Lower leg skin (tissue), 3 donors: Measurements from ENCODE around the gene STARD5.

Experiments used
- POLR2A ChIP-seq, 2 donors: fragments of 450-650 bp; IDR thresholded peaks; one replicate each; pipeline ENCODE4 v1.6.1; 2016 to 2017; ENCODE audit warnings: antibody characterized with exemption in 2 of 2, mild to moderate bottlenecking in 1 of 2, moderate library complexity in 1 of 2
- TF ChIP-seq, protein P1 (sequence below), 3 donors: fragments of 450-650 bp; IDR thresholded peaks; one replicate each; pipeline ENCODE4 v1.5.1; 2016; ENCODE audit warnings: antibody characterized with exemption in 3 of 3, mild to moderate bottlenecking in 3 of 3, moderate library complexity in 2 of 3

DNA sequence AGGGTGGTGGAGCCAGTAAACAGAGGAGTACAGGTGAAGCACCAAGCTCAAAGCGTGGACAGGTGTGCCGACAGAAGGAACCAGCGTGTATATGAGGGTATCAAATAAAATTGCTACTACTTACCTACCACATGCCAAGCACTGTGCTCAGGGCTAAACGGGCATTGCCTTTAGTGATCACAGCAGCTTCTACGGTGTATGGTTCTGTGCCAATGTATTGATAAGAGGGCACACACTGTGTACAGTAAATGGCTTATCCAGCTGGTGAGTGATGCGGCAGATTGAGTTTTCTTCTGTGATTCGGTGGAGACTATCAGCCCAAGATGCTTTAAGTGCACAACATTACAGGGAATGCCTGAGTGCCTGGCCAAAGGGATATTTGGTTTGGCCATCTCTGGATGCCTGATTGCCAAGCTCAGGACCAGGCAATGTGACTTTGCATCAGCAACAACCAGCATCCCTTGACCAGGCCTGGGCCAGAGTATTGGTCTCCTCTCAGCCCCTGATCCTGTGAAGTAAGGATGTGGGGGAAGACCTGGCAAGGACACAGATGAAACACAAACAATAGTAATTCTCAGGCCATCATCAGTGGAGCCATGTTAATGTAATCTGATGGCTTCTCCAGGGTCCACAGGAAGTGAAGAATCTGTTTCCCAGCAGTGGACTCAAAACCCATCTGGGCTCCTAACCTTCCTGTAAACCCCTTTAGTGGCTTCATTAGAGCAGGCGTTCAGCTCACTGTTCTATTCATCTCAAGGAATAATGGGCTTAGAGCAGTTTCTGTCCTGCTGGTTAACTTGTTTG, 14.1 kb downstream of the STARD5 start:
- TF ChIP-seq, protein P1, sequence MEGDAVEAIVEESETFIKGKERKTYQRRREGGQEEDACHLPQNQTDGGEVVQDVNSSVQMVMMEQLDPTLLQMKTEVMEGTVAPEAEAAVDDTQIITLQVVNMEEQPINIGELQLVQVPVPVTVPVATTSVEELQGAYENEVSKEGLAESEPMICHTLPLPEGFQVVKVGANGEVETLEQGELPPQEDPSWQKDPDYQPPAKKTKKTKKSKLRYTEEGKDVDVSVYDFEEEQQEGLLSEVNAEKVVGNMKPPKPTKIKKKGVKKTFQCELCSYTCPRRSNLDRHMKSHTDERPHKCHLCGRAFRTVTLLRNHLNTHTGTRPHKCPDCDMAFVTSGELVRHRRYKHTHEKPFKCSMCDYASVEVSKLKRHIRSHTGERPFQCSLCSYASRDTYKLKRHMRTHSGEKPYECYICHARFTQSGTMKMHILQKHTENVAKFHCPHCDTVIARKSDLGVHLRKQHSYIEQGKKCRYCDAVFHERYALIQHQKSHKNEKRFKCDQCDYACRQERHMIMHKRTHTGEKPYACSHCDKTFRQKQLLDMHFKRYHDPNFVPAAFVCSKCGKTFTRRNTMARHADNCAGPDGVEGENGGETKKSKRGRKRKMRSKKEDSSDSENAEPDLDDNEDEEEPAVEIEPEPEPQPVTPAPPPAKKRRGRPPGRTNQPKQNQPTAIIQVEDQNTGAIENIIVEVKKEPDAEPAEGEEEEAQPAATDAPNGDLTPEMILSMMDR (IDR thresholded peaks at IDR 0.05), result no peak
- TF ChIP-seq POLR2A (IDR thresholded peaks at IDR 0.05), result no peak
